HG03439 (cell line): Measurements from ENCODE around the gene ZMIZ1.
"Not testable (repeated sequence)": the region's sequence is repeated elsewhere in the genome, so short reads cannot be mapped to it uniquely, and the experiment has no call there.

Experiments used
- ATAC-seq: cut with Tn5 transposase; IDR thresholded peaks from one replicate; pipeline ENCODE4 v1.9.1; 2021; ENCODE audit warnings: mild to moderate bottlenecking, moderate library complexity; ENCODE audit not compliant: unreplicated experiment

ZMIZ1 gene

GRCh38 chr10:79029478-79030390 is 39.0 kb upstream of the ZMIZ1 start:
- no peak for ATAC-seq

GRCh38 chr10:79030705-79031104 is 38.1 kb upstream of the ZMIZ1 start:
- ATAC-seq, result no peak

- ATAC-seq, result no peak
These were observed 37.0 kb upstream of the ZMIZ1 start for GRCh38 chr10:79031723-79032122.

- no peak for ATAC-seq
These were observed 34.4 kb upstream of the ZMIZ1 start for GRCh38 chr10:79034271-79034876.

- not testable (repeated sequence) for ATAC-seq
These were observed 32.4 kb upstream of the ZMIZ1 start for GRCh38 chr10:79036416-79036815.

- ATAC-seq, result no peak
These were observed 30.5 kb upstream of the ZMIZ1 start for GRCh38 chr10:79038104-79038840.

GRCh38 chr10:79038841-79039201 is 29.9 kb upstream of the ZMIZ1 start:
- no peak for ATAC-seq

GRCh38 chr10:79042639-79043411 is 25.9 kb upstream of the ZMIZ1 start:
- ATAC-seq, result no peak

GRCh38 chr10:79044036-79044632 is 24.6 kb upstream of the ZMIZ1 start:
- ATAC-seq, result no peak

GRCh38 chr10:79044846-79045245 is 23.9 kb upstream of the ZMIZ1 start:
- no peak for ATAC-seq

GRCh38 chr10:79045566-79046175 is 23.1 kb upstream of the ZMIZ1 start:
- ATAC-seq, result no peak

- no peak for ATAC-seq
These were observed 22.4 kb upstream of the ZMIZ1 start for GRCh38 chr10:79046326-79046725.

GRCh38 chr10:79046741-79047583 is 21.8 kb upstream of the ZMIZ1 start:
- ATAC-seq, result no peak

GRCh38 chr10:79047584-79047874 is 21.2 kb upstream of the ZMIZ1 start:
- no peak for ATAC-seq

- no peak for ATAC-seq
These were observed 20.7 kb upstream of the ZMIZ1 start for GRCh38 chr10:79047875-79048638.

- ATAC-seq, result no peak
These were observed 19.9 kb upstream of the ZMIZ1 start for GRCh38 chr10:79048639-79049550.
